Right lobe of liver (tissue), 4 donors: Measurements from ENCODE around the gene SOD1.

Experiments
- POLR2A ChIP-seq: fragments of 450-650 bp; IDR thresholded peaks from one replicate; pipeline ENCODE4 v1.6.1; 2017; ENCODE audit warnings: antibody characterized with exemption, mild to moderate bottlenecking
- TF ChIP-seq, protein P1 (sequence below), 4 donors: fragments of 200-600 bp in 3 of 4; fragments of 450-650 bp in 1 of 4; IDR thresholded peaks; one replicate each; pipeline versions ENCODE4 v1.5.1 to v1.8.0; 2016 to 2022; ENCODE audit warnings: antibody characterized with exemption in 4 of 4, mild to moderate bottlenecking in 2 of 4
- donor health status: DM: no; HTN: no; CAD: no.
- donor health status: DM: no; HTN: no; CAD: no.
- donor health status: DM: no; HTN: yes; CAD: no.

DNA sequence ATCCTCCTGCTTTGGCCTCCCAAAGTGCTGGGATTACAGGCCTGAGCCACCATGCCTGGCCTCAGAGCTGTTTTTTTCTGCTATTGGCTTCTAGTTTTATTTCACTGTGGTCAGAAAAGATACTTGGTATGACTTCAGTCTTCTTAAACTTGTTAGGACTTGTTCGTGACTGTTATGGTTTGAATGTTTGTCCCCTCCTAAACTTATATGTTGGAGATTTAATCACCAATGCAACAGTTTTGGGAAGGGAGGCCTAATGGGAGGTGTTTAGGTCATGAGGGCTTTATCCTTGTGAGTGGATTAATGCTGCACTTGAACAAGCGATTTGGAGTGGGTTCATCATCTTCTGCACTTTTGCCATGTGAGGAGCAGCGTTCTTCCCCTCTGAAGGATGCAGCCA, 24.5 kb upstream of the SOD1 start:
- TF ChIP-seq, protein P1, sequence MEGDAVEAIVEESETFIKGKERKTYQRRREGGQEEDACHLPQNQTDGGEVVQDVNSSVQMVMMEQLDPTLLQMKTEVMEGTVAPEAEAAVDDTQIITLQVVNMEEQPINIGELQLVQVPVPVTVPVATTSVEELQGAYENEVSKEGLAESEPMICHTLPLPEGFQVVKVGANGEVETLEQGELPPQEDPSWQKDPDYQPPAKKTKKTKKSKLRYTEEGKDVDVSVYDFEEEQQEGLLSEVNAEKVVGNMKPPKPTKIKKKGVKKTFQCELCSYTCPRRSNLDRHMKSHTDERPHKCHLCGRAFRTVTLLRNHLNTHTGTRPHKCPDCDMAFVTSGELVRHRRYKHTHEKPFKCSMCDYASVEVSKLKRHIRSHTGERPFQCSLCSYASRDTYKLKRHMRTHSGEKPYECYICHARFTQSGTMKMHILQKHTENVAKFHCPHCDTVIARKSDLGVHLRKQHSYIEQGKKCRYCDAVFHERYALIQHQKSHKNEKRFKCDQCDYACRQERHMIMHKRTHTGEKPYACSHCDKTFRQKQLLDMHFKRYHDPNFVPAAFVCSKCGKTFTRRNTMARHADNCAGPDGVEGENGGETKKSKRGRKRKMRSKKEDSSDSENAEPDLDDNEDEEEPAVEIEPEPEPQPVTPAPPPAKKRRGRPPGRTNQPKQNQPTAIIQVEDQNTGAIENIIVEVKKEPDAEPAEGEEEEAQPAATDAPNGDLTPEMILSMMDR (IDR thresholded peaks at IDR 0.05), result no peak
- TF ChIP-seq POLR2A, result no peak
